ENCODE measurements around the gene DMGDH.

- TF ChIP-seq, protein P1, sequence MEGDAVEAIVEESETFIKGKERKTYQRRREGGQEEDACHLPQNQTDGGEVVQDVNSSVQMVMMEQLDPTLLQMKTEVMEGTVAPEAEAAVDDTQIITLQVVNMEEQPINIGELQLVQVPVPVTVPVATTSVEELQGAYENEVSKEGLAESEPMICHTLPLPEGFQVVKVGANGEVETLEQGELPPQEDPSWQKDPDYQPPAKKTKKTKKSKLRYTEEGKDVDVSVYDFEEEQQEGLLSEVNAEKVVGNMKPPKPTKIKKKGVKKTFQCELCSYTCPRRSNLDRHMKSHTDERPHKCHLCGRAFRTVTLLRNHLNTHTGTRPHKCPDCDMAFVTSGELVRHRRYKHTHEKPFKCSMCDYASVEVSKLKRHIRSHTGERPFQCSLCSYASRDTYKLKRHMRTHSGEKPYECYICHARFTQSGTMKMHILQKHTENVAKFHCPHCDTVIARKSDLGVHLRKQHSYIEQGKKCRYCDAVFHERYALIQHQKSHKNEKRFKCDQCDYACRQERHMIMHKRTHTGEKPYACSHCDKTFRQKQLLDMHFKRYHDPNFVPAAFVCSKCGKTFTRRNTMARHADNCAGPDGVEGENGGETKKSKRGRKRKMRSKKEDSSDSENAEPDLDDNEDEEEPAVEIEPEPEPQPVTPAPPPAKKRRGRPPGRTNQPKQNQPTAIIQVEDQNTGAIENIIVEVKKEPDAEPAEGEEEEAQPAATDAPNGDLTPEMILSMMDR (IDR thresholded peaks at IDR 0.05; ENCODE audit: extremely low read depth in 1 of 2, insufficient read depth in 1 of 2, low read depth in 1 of 2, low read length in 2 of 2), result no peak
- TF ChIP-seq POLR2A (IDR thresholded peaks at IDR 0.05; ENCODE audit: low read depth, low read length) (no peak), EZH2 (IDR thresholded peaks at IDR 0.05; ENCODE audit: borderline replicate concordance, low read depth, low read length, severe bottlenecking) (no peak)
- TF ChIP-seq, protein P2, sequence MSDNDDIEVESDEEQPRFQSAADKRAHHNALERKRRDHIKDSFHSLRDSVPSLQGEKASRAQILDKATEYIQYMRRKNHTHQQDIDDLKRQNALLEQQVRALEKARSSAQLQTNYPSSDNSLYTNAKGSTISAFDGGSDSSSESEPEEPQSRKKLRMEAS (IDR thresholded peaks at IDR 0.05; ENCODE audit: insufficient read depth, insufficient read length), result no peak
These were observed 83.7 kb downstream of the DMGDH start for GRCh38 chr5:78985725-78986223.
